Breast epithelium (tissue), 3 donors: ENCODE measurements around the gene OR2T6.
"Not testable (repeated sequence)": the region's sequence is repeated elsewhere in the genome, so short reads cannot be mapped to it uniquely, and the experiment has no call there.

Source experiments
- CTCF ChIP-seq, 3 donors: fragments of 450-650 bp; IDR thresholded peaks; one replicate each; pipeline ENCODE4 v1.5.1; 2016 to 2017; ENCODE audit warnings: antibody characterized with exemption in 3 of 3, mild to moderate bottlenecking in 3 of 3, moderate library complexity in 3 of 3
- POLR2A ChIP-seq: fragments of 450-650 bp; IDR thresholded peaks from one replicate; pipeline ENCODE4 v1.6.1; 2016; ENCODE audit warnings: antibody characterized with exemption, mild to moderate bottlenecking, moderate library complexity
- POLR2AphosphoS5 ChIP-seq, 3 donors: sonication (generic); formaldehyde crosslinking; IDR thresholded peaks; one replicate each; pipeline ENCODE4 v1.6.1; 2017; ENCODE audit warnings: antibody characterized with exemption in 3 of 3

GRCh38 chr1:248438668-248439067, 63.1 kb downstream of the OR2T6 start:
- TF ChIP-seq POLR2A; CTCF (IDR thresholded peaks at IDR 0.05); POLR2AphosphoS5 (IDR thresholded peaks at IDR 0.05): not testable (repeated sequence)
